ENCODE results near the gene CCHCR1.
"Not testable (repeated sequence)": the region's sequence is repeated elsewhere in the genome, so short reads cannot be mapped to it uniquely, and the experiment has no call there.

CCHCR1 gene

DNA sequence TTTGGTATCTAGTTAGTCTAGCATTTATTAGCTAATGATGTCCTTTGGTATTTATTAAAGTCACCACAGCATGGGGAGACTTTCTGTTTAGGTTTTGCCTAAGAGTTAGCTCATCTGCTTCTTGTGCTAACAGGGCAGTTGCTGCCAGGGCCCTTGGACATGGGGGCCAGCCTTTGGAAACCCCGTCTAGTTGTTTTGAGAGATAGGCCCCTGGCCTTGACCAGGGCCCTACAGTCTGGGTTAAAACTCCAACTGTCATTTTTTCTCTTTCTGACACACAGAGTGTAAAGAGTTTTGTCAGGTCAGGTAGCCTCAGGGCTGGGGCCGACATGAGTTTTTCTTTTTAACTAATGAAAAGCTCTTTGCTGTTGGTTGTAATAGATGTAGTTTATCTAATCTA, 25.7 kb upstream of the CCHCR1 start:
- DNase-seq, result not testable (repeated sequence)

GRCh38 chr6:31180500-31180899, 22.9 kb upstream of the CCHCR1 start:
- no peak for DNase-seq

DNA sequence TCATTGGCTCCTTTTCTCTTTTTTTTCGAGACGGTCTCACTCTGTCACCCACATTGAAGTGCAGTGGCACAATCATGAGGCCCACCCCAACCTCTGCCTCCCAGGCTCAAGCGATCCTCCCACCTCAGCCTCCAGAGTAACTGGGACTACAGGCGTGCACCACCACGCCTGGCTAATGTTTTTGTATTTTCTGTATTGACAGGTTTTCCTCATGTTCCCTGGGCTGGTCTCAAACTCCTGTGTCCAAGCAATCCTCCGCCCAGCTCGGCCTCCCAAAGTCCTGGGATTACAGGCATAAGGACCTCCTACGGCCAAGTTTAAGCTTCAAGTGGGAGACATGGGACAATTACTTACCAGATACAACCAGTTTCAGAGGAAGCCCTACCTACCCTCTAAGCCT, 22.3 kb upstream of the CCHCR1 start:
- no peak for DNase-seq

GRCh38 chr6:31179042-31179386, 21.4 kb upstream of the CCHCR1 start:
- DNase-seq, result no peak

DNA sequence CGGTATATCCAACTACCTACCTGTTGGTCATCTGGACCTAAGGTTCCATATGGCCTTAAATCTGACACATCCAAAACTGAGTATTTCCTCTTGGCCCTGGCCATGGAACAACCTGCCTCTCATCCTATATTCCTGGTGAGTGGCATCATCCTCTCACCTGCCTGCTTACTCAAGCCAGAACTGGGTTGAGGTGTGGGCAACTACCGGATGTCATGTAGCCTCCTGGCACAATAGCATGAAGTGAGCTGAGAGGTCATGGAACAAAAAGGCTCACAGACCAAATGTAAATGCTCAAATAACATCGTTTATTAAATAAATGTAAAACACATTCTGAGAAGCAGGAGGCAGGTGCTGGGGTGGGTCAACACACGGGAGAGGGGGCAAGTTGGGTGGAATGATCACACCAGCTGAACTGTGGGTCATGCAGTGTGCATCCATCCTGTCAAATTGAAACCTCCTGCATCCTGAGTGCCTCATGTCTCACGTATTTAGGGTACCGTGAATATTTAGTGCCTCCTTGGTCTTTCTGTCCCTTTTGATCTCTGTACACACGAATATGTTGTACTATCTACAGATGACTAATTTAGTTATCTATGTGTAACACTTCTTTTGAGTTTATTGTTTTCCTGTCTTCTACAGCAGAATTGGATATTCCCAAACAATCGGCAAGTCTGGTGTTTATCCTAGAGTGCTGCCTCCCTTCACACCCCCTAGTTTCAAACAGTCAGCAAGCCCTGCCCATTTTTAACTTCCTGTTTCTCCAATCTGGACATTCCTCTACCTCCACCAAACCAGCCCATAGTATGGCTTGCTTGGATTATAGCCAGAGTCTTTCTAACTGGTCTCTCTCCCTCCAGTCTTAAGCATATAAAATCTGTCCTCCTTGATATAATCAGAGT, 20.8 kb upstream of the CCHCR1 start:
- no peak for DNase-seq

DNA sequence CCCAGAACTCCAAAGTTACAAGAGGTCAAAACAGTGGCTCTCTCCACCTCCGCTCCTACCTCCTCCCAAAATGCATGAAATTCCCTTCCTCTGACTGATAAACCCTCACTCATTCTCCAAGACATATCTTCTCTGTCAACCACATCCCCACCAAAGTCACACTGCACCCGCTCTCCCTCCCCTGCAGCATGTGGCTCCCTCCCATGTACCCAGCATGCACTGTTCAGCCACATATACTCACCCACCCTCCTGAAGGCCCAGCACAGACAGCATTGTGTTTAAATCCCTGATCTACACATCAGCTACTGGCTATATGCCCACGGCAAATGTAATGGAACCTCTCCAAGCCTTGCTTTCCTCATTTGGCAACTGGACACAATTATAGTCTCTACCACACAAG, 18.4 kb upstream of the CCHCR1 start:
- no peak for DNase-seq

DNA sequence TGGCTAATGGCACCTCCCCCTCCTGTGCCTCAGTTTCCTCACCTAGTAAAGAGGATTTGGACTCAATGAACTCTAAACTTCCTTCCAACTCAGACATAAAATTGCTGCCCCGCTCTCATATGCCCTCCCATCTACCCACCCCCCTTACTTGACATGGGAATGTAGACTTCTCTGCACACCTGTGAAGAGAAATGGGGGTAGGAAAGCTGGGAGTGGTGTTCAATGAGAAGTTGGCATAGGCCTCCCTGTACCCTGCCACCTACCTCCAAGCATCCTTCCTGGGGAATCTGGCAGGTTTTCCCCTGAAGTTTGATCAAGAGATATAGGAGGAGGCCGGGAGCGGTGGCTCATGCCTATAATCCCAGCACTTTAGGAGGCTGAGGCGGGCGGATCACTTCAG, 16.8 kb upstream of the CCHCR1 start:
- DNase-seq, result no peak

GRCh38 chr6:31173406-31173805, 15.8 kb upstream of the CCHCR1 start:
- no peak for DNase-seq

- DNase-seq, result no peak
These were observed 15.4 kb upstream of the CCHCR1 start for GRCh38 chr6:31172973-31173384.

GRCh38 chr6:31171931-31172905, 14.6 kb upstream of the CCHCR1 start:
- no peak for DNase-seq

GRCh38 chr6:31170987-31171671, 13.5 kb upstream of the CCHCR1 start:
- no peak for DNase-seq

GRCh38 chr6:31170600-31170881, 12.9 kb upstream of the CCHCR1 start, which contains the start of gene POU5F1:
Gene POU5F1, minus strand, starts transcription at chr6:31170682. Its CDS starts 62 bp downstream, at chr6:31170620.
- DNase-seq, result no peak

- not testable (repeated sequence) for DNase-seq
These were observed 12.4 kb upstream of the CCHCR1 start for GRCh38 chr6:31169858-31170599.

GRCh38 chr6:31169123-31169857, 11.7 kb upstream of the CCHCR1 start:
- no peak for DNase-seq

DNA sequence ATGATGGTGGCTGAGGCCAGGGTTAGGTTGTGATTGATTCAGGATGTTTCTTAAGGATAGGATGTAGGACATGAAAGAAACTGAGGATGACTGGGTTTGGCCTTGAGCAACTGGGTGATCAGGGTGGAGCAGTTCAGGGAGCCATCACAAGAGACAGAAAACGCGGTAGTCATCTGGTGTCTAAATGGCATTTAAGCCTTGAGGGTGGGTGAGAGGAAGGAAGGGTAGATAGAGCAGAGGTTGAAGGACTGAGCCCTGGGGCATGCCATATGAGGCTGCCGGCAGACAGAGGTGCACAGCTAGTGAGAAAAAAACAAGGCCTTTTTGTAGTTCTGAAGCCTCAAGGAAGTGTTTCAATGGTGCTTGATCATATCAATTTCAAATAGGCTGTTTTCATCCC, 11.0 kb upstream of the CCHCR1 start:
- DNase-seq, result no peak

GRCh38 chr6:31165986-31166385, 8.4 kb upstream of the CCHCR1 start:
- no peak for DNase-seq

DNA sequence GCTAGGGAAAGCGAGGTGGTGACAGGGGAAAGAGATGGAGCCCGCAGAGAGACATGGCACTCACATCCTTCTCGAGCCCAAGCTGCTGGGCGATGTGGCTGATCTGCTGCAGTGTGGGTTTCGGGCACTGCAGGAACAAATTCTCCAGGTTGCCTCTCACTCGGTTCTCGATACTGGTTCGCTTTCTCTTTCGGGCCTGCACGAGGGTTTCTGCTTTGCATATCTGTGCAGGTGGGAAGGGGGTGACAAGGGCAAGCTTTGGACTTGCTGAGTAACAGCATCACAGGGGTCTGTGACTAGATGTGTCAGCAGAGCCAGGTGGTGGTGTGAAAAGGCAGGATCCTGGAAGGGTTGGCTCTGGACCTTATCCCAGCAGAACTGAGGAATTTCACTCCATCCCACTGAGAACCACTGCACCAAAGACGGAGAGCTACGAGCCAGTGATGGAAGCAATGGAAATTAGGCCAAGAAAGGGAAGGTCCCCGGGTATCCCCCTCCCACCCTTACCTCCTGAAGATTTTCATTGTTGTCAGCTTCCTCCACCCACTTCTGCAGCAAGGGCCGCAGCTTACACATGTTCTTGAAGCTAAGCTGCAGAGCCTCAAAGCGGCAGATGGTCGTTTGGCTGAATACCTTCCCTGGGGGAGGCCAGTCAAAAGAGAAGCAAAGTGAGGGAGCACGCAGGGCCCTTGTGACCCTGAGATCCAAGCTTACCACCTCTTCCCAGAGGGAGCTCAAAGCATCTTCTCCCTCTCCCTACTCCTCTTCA, 7.6 kb upstream of the CCHCR1 start:
- DNase-seq, result not testable (repeated sequence)

DNA sequence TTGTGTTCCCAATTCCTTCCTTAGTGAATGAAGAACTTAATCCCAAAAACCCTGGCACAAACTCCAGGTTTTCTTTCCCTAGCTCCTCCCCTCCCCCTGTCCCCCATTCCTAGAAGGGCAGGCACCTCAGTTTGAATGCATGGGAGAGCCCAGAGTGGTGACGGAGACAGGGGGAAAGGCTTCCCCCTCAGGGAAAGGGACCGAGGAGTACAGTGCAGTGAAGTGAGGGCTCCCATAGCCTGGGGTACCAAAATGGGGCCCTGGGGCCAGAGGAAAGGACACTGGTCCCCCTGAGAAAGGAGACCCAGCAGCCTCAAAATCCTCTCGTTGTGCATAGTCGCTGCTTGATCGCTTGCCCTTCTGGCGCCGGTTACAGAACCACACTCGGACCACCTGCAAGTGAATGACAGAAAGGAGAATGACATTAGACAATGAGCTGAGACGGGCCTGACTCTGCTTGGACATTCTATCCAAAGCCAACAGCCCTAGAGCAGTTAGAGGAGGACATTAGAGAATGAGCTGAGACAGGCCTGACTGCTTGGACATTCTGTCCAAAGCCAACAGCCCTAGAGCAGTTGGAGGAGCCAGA, 7.0 kb upstream of the CCHCR1 start:
- DNase-seq, result not testable (repeated sequence)

GRCh38 chr6:31163922-31164321, 6.3 kb upstream of the CCHCR1 start:
- no peak for DNase-seq

GRCh38 chr6:31162463-31163165, 5.0 kb upstream of the CCHCR1 start:
- no peak for DNase-seq

All from activated gamma-delta T cell (primary cell).